ENCODE results near the gene TM4SF20.

- TF ChIP-seq EZH2 (IDR thresholded peaks at IDR 0.05; ENCODE audit: low read depth) = no peak
- no peak for TF ChIP-seq CTCF (conservative IDR thresholded peaks at IDR 0.05)
Observed at GRCh38 chr2:227412877-227413276, 33.8 kb upstream of the TM4SF20 start.

Data from PC-9 (cell line).